ENCODE data around the gene CCDC106. TPM values are rescaled to one million over a fixed set of nuclear protein-coding genes. Genes with fewer than 3 reads are reported as not detected.

CCDC106 gene
- total and polyA plus RNA-seq, 12 donors: 14.8 to 63.8 (median 27.9) TPM

GRCh38 chr19:55659822-55660221 is 11.8 kb downstream of the CCDC106 start:
- no peak for DNase-seq
- WGBS, 4 donors: 54 to 68% (median 61%) methylated on average over 7 to 9 of the region's 9 CpGs
- Histone ChIP-seq H3K4me1 (replicated peaks in 1 of 2) (peaks cover 26 to 45% of the 10 kb centered on the region in 2 donors), H3K36me3 (replicated peaks in 1 of 2) (peaks cover 0 to 55% of the 10 kb centered on the region in 2 donors), H3K27me3 (no peaks in the 10 kb centered on the region), H3K27ac (peak overlapping the region in 1 of 5 donors; percentile 9), H3K9me3 (replicated peaks in 1 of 3) (no peaks in the 10 kb centered on the region), H3K4me3 (no peak overlapping the region)
- TF ChIP-seq CTCF (IDR thresholded peaks at IDR 0.05): no peak
- TF ChIP-seq POLR2A (IDR thresholded peaks at IDR 0.05): no peak
- intact Hi-C loops (cut with DNase I): no loop called here

DNA sequence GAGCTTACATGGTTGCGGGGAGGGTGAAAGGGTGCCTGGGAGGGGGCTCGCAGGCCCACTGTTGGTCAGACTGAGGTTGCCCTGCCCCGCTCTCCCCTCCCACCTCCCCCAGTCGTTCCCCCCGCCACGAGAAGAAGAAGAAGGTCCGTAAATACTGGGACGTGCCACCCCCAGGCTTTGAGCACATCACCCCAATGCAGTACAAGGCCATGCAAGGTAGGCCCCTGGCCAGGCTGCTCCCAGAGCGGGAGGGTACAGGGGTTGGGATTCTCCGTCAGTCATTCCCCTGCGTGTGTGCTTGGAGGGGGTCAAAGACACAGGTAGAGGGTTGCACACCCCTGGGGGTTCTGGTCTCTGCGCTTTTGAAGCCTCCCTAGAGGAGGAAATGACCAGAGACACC is 12.4 kb downstream of the CCDC106 start:
- no peaks in the 10 kb centered on the region for H3K27me3 ChIP-seq
- peaks cover 26 to 45% of the 10 kb centered on the region in 2 donors for H3K4me1 ChIP-seq (replicated peaks in 1 of 2)
- intact Hi-C loops (cut with DNase I): no loop called here
- H3K4me3 ChIP-seq: no peak overlapping the region
- no peak for DNase-seq
- no peak for TF ChIP-seq POLR2A (IDR thresholded peaks at IDR 0.05)
- TF ChIP-seq CTCF (IDR thresholded peaks at IDR 0.05): no peak
- peaks cover 0 to 56% of the 10 kb centered on the region in 2 donors for H3K36me3 ChIP-seq (replicated peaks in 1 of 2)
- H3K9me3 ChIP-seq (replicated peaks in 1 of 3): no peaks in the 10 kb centered on the region
- WGBS, 4 donors: 79 to 89% (median 84%) methylated on average over 8 to 12 of the region's 12 CpGs
- H3K27ac ChIP-seq: peak overlapping the region in 1 of 5 donors; percentile 9

GRCh38 chr19:55660991-55661390 is 13.0 kb downstream of the CCDC106 start:
- Histone ChIP-seq H3K36me3 (replicated peaks in 1 of 2) (peaks cover 0 to 62% of the 10 kb centered on the region in 2 donors), H3K4me1 (replicated peaks in 1 of 2) (peaks cover 22 to 39% of the 10 kb centered on the region in 2 donors)
- 71 to 79% (median 76%) methylated on average over 12 to 16 of the region's 16 CpGs for WGBS, 4 donors

GRCh38 chr19:55661826-55662225 is 13.8 kb downstream of the CCDC106 start:
- WGBS, 4 donors: 60 to 64% (median 63%) methylated on average over 7 of the region's 7 CpGs
- H3K27me3 ChIP-seq: no peaks in the 10 kb centered on the region
- no peaks in the 10 kb centered on the region for H3K9me3 ChIP-seq (replicated peaks in 1 of 3)
- DNase-seq: no peak
- peaks cover 0 to 71% of the 10 kb centered on the region in 2 donors for H3K36me3 ChIP-seq (replicated peaks in 1 of 2)
- TF ChIP-seq CTCF (IDR thresholded peaks at IDR 0.05) (no peak), POLR2A (IDR thresholded peaks at IDR 0.05) (no peak)
- H3K27ac ChIP-seq: no peak overlapping the region
- no peak overlapping the region for H3K4me3 ChIP-seq
- H3K4me1 ChIP-seq (replicated peaks in 1 of 2): peaks cover 15 to 30% of the 10 kb centered on the region in 2 donors
- intact Hi-C loops (cut with DNase I): no loop called here

More at GRCh38 chr19:55660991-55661390, 13.0 kb downstream of the CCDC106 start:
- no peaks in the 10 kb centered on the region for H3K9me3 ChIP-seq (replicated peaks in 1 of 3)
- H3K4me3 ChIP-seq: no peak overlapping the region
- intact Hi-C loops (cut with DNase I): no loop called here
- no peak overlapping the region for H3K27ac ChIP-seq
- H3K27me3 ChIP-seq: no peaks in the 10 kb centered on the region
- no peak for DNase-seq
- TF ChIP-seq CTCF (IDR thresholded peaks at IDR 0.05): no peak

Measured in adrenal gland (tissue), 12 donors.